ENCODE measurements around the gene FRMD3.

The FRMD3 gene

DNA sequence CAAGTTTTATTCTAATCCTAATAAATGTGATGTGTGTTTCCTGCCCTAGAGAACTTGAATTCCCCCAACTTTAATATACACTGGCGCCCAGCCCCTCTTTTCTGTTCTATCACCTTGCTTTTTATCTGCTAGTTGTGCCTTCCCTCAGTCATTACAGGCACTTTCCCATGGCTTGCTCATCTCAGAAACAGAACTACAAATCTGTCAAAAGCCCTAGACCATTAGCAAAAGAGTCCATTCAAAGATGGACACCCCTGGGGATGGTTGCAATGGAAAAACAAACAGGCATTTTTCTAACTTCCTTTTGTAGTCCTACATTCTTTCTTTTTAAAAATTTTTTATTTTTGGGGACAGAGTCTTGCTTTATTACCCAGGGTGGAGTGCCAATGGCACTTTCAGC lies 48.2 kb downstream of the FRMD3 start:
- TF ChIP-seq, protein P1, sequence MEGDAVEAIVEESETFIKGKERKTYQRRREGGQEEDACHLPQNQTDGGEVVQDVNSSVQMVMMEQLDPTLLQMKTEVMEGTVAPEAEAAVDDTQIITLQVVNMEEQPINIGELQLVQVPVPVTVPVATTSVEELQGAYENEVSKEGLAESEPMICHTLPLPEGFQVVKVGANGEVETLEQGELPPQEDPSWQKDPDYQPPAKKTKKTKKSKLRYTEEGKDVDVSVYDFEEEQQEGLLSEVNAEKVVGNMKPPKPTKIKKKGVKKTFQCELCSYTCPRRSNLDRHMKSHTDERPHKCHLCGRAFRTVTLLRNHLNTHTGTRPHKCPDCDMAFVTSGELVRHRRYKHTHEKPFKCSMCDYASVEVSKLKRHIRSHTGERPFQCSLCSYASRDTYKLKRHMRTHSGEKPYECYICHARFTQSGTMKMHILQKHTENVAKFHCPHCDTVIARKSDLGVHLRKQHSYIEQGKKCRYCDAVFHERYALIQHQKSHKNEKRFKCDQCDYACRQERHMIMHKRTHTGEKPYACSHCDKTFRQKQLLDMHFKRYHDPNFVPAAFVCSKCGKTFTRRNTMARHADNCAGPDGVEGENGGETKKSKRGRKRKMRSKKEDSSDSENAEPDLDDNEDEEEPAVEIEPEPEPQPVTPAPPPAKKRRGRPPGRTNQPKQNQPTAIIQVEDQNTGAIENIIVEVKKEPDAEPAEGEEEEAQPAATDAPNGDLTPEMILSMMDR (conservative IDR thresholded peaks at IDR 0.05) = no peak
- no peak overlapping the region for H3K27ac ChIP-seq

DNA sequence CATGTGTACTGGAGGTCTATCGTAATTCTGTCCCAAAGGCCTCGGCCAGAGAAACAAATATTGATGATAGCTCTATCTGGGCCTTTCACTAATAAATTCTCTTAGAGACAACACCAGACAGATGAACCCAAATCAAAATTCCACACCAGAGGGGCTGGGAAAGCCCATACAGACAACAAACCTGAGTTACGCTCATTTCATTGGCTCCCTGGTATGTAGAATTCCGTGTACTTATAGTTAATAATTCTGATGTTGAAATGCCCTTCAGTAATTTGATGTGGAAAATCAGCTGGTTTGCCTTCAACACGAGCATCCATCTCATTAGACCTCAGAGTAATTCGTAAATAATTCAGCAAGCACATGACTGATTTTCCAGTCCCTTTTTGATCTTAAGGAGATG lies 53.2 kb downstream of the FRMD3 start:
- no peak overlapping the region for H3K27ac ChIP-seq
- TF ChIP-seq, protein P1 (conservative IDR thresholded peaks at IDR 0.05) = no peak

DNA sequence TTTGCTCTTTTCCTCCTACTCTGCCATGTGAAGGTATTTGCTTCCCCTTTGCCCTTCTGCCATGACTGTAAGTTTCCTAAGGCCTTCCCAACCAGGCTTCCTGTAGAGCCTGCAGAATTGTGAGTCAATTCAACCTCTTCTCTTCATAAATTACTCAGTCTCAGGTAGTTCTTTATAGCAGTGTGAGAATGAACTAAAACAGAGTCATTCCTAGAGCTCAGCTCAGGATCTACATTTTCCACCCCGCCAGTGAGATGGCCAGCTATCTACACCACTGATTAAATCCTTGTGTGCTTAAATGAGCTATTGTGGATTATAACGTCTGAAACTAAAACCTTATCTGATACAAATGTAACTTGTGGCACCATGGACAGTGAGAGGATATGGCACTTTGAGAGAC lies 55.0 kb downstream of the FRMD3 start:
- no peak overlapping the region for H3K27ac ChIP-seq
- TF ChIP-seq, protein P1 (conservative IDR thresholded peaks at IDR 0.05) = no peak

DNA sequence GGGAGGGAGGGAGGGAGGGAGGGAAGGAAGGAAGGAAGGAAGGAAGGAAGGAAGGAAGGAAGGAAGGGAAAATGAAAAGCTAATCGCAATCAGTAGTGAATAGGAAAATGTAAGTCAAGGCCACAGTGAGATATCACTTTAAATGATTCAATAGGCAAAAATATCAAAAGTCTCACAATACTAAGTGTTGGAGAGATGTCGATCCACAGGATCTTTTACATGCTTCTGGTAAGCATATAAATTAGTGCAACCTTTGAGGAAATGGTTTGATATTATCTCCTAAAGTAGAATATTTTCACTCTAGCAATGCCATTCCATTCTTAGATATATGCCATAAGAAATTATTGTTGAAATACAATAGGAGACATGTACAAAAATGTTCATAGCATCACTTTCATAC lies 58.4 kb downstream of the FRMD3 start:
- H3K27ac ChIP-seq = no peak overlapping the region
- TF ChIP-seq, protein P1 (conservative IDR thresholded peaks at IDR 0.05) = no peak

DNA sequence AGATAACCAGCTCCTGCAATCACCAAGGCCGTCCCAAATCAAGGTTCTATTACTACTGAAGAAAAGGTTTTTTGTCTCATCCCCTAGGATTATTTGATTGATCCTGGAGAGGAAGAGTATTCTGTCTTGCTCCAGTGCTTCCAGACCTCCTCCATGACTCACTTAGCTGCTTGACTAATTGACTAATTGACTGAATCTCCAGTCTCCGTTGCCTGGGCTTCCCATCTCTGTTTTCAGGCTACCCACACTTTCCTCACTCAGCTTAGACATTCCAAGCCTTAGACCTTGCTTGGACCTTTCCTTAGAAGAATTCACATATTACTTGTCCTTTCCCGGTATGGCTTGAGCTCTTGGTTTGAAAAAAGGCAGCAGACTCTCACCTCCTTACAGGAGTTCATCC lies 60.6 kb downstream of the FRMD3 start:
- TF ChIP-seq, protein P1 (conservative IDR thresholded peaks at IDR 0.05) = no peak
- no peak overlapping the region for H3K27ac ChIP-seq

DNA sequence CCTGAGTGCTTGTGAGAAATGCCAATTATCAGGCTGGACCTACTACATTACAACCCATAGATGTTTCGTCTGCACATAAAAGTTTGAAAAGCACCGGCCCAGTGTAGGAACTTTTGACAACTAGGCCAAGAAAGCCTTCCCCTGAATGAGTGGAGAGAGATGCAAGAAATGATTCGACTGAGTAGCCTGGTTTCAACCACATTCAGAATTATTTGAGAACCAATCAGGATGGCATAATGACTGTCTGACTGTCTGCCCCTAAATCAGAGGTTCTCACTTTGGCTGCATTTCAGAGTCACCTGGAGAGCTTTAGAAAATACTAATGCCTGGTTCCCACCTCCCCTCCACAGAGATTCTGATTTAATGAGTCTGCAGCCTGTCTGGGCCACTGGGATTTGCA lies 61.1 kb downstream of the FRMD3 start:
- TF ChIP-seq, protein P1 (conservative IDR thresholded peaks at IDR 0.05) = no peak
- H3K27ac ChIP-seq = no peak overlapping the region

DNA sequence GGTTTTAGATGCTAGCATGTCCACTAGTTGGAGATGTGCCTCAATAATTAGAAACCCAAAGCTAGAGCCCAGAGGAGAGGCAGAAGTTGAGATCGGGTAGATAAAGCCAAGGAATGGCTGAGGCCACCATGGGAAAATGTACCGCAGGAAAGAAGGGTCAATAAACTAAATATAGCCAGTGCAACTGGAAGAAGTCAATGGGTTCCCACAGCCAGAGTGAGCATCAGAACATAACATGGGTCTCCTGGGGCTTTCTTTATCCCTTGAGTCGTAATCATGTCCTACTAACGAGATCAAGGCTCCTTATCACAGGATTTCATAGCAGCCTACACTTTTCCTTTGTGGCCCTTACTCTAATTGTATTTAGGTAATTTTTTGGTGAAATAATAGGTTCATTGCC lies 61.7 kb downstream of the FRMD3 start:
- TF ChIP-seq, protein P1 (conservative IDR thresholded peaks at IDR 0.05) = no peak
- no peak overlapping the region for H3K27ac ChIP-seq

DNA sequence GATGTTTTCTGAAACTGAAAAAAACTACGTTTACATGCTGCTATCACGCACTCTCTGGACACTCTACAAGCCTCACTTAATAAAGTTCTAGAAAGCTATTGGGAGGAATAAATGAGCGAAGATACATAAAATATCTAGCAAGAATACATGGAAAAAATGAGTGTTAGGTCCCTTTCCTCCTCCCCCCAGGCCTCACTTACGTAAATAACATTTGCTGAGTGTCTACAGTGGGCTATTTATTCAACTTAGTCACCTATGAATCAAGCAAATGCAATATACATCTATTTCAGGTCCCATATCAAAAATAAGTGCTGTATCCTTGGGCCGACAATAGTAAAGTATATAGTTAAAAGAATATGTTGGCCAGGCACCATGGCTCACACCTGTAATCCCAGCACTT lies 62.5 kb downstream of the FRMD3 start:
- H3K27ac ChIP-seq = no peak overlapping the region
- TF ChIP-seq, protein P1 (conservative IDR thresholded peaks at IDR 0.05) = no peak

Data from VCaP (cell line).